ENCODE measurements around the gene ATRX.
"Not testable (repeated sequence)": the region's sequence is repeated elsewhere in the genome, so short reads cannot be mapped to it uniquely, and the experiment has no call there.

Gene ATRX

GRCh38 chrX:77689376-77689775 is 96.6 kb downstream of the ATRX start:
- TF ChIP-seq CTCF (IDR thresholded peaks at IDR 0.05; ENCODE audit: borderline replicate concordance, insufficient read depth, low read depth, low read length), result no peak
- H3K4me3 ChIP-seq (ENCODE audit: low read depth, low read length), result no peak overlapping the region

- H3K4me3 ChIP-seq (ENCODE audit: low read depth, low read length), result not testable (repeated sequence)
Measured at GRCh38 chrX:77685683-77686082, 100.3 kb downstream of the ATRX start.

- no peak overlapping the region for H3K4me3 ChIP-seq (ENCODE audit: low read depth, low read length)
- TF ChIP-seq CTCF (IDR thresholded peaks at IDR 0.05; ENCODE audit: borderline replicate concordance, insufficient read depth, low read depth, low read length), result no peak
Measured at GRCh38 chrX:77679144-77679543, 106.9 kb downstream of the ATRX start.

GRCh38 chrX:77675986-77676385 is 110.0 kb downstream of the ATRX start:
- TF ChIP-seq CTCF (IDR thresholded peaks at IDR 0.05; ENCODE audit: borderline replicate concordance, insufficient read depth, low read depth, low read length), result no peak

GRCh38 chrX:77668391-77669237 is 117.4 kb downstream of the ATRX start:
- H3K4me3 ChIP-seq (ENCODE audit: low read depth, low read length), result no peak overlapping the region
- no peak for TF ChIP-seq CTCF (IDR thresholded peaks at IDR 0.05; ENCODE audit: borderline replicate concordance, insufficient read depth, low read depth, low read length)

More at GRCh38 chrX:77675986-77676385, 110.0 kb downstream of the ATRX start:
- H3K4me3 ChIP-seq (ENCODE audit: low read depth, low read length), result no peak overlapping the region

- TF ChIP-seq CTCF (IDR thresholded peaks at IDR 0.05; ENCODE audit: borderline replicate concordance, insufficient read depth, low read depth, low read length), result no peak
Measured at GRCh38 chrX:77658886-77659285, 127.1 kb downstream of the ATRX start.

GRCh38 chrX:77652095-77652494 is 133.9 kb downstream of the ATRX start:
- no peak overlapping the region for H3K4me3 ChIP-seq (ENCODE audit: low read depth, low read length)
- no peak for TF ChIP-seq CTCF (IDR thresholded peaks at IDR 0.05; ENCODE audit: borderline replicate concordance, insufficient read depth, low read depth, low read length)

More at GRCh38 chrX:77658886-77659285, 127.1 kb downstream of the ATRX start:
- no peak overlapping the region for H3K4me3 ChIP-seq (ENCODE audit: low read depth, low read length)

Data from GM12875 (cell line).